SK-N-SH (cell line): ENCODE results near the gene TCN1. TPM values are rescaled to one million over a fixed set of nuclear protein-coding genes. Genes with fewer than 3 reads are reported as not detected.

Source experiments
- CTCF ChIA-PET: fragments of 300-600, 350-600 bp; formaldehyde crosslinking; extraction: SDS; loops from one replicate; lab custom pipeline; 2021; lab: Yijun Ruan, JAX
- POLR2A ChIA-PET: fragments of 350-600 bp; sonication (Branson Sonifier 250); formaldehyde crosslinking; extraction: SDS; loops from one replicate; lab custom pipeline; 2020; ENCODE audit warnings: antibody characterized with exemption, inconsistent platforms; lab: Yijun Ruan, JAX
- DNase-seq: peaks from one replicate; pipeline ENCODE4 v3.0.0; 2012
- H2AFZ ChIP-seq: fragments of 200-600 bp; sonication (generic); 2 replicates; pipeline ENCODE4 v1.8.1; 2016; ENCODE audit warnings: antibody characterized with exemption, mild to moderate bottlenecking, low read depth
- H3F3A ChIP-seq: fragments of 200-600 bp; sonication (generic); replicated peaks from 2 replicates; pipeline ENCODE3; 2016; ENCODE audit warnings: antibody characterized with exemption, mild to moderate bottlenecking; ENCODE audit not compliant: insufficient read depth
- H3K27ac ChIP-seq, 2 experiments: fragments of 200-500 bp in 1 of 2; fragments of 200-600 bp in 1 of 2; sonication (Bioruptor generic) in 1 of 2; sonication (generic), shearing (Covaris generic) in 1 of 2; 2 replicates each; pipeline versions ENCODE4 v1.5.1 to v1.6.1; 2014 to 2016; ENCODE audit warnings: low read depth in 2 of 2, inconsistent platforms in 1 of 2, low read length in 1 of 2, mild to moderate bottlenecking in 1 of 2, mixed read lengths in 1 of 2
- H3K27me3 ChIP-seq: fragments of 200-600 bp; sonication (generic), shearing (Covaris generic); 2 replicates; pipeline ENCODE4 v1.6.1; 2016; ENCODE audit warnings: mixed run types; ENCODE audit not compliant: insufficient read depth
- H3K36me3 ChIP-seq, 2 experiments: fragments of 200-500 bp in 1 of 2; fragments of 200-600 bp in 1 of 2; sonication (Bioruptor generic) in 1 of 2; sonication (generic) in 1 of 2; replicated peaks in 1 of 2; 2 replicates each; pipeline versions ENCODE3 to v1.5.1; 2014 to 2016; ENCODE audit warnings: low read length in 1 of 2, mild to moderate bottlenecking in 1 of 2; ENCODE audit not compliant: insufficient read depth in 2 of 2, control insufficient read depth in 1 of 2
- H3K4me1 ChIP-seq, 2 experiments: fragments of 200-500 bp in 1 of 2; fragments of 200-600 bp in 1 of 2; sonication (Bioruptor generic) in 1 of 2; sonication (generic), shearing (Covaris generic) in 1 of 2; 2 replicates each; pipeline versions ENCODE4 v1.5.1 to v1.6.1; 2014 to 2016; ENCODE audit warnings: low read depth in 1 of 2, low read length in 1 of 2, mixed run types in 1 of 2; ENCODE audit not compliant: insufficient read depth in 2 of 2, control insufficient read depth in 1 of 2
- H3K4me2 ChIP-seq: fragments of 200-600 bp; sonication (generic), shearing (Covaris generic); 2 replicates; pipeline ENCODE4 v1.6.1; 2017; ENCODE audit warnings: mixed run types
- H3K4me3 ChIP-seq, 2 experiments: fragments of 200-500 bp in 1 of 2; fragments of 200-600 bp in 1 of 2; sonication (Bioruptor generic) in 1 of 2; sonication (generic), shearing (Covaris generic) in 1 of 2; 2 replicates each; pipeline versions ENCODE4 v1.5.1 to v1.8.1; 2014 to 2016; ENCODE audit warnings: low read depth in 2 of 2, inconsistent platforms in 1 of 2, low read length in 1 of 2, mild to moderate bottlenecking in 1 of 2, mixed read lengths in 1 of 2, moderate library complexity in 1 of 2
- H3K79me2 ChIP-seq: fragments of 200-600 bp; sonication (generic); 2 replicates; pipeline ENCODE4 v1.8.1; 2017; ENCODE audit warnings: mild to moderate bottlenecking; ENCODE audit not compliant: insufficient read depth
- H3K9ac ChIP-seq: fragments of 200-600 bp; sonication (generic); 2 replicates; pipeline ENCODE4 v1.6.1; 2017; ENCODE audit warnings: mixed run types
- H3K9me2 ChIP-seq: fragments of 200-600 bp; sonication (generic); 2 replicates; pipeline ENCODE4 v1.6.1; 2017; ENCODE audit warnings: mixed run types
- H3K9me3 ChIP-seq: fragments of 200-600 bp; sonication (generic); 2 replicates; pipeline ENCODE4 v1.6.1; 2017; ENCODE audit warnings: mixed run types, mild to moderate bottlenecking, moderate library complexity
- H4K20me1 ChIP-seq: fragments of 200-600 bp; sonication (generic); 2 replicates; pipeline ENCODE4 v1.6.1; 2017; ENCODE audit warnings: mild to moderate bottlenecking, mixed run types; ENCODE audit not compliant: insufficient read depth
- EZH2phosphoT487 ChIP-seq: fragments of 200-600 bp; sonication (generic); IDR thresholded peaks from 2 replicates; pipeline ENCODE4 v1.6.1; 2017; ENCODE audit warnings: low read depth, mixed run types, mild to moderate bottlenecking, antibody characterized with exemption, moderate library complexity, borderline replicate concordance
- TCF12 ChIP-seq: IDR thresholded peaks from 2 replicates; pipeline ENCODE4 v1.4.0; 2012
- ZBTB33 ChIP-seq: IDR thresholded peaks from 2 replicates; pipeline ENCODE4 v1.4.0; 2012; ENCODE audit warnings: low read depth, borderline replicate concordance
- WGBS: methylation state at CpG from one replicate; pipeline ENCODE4 v1.1.6; 2017; ENCODE audit warnings: low lambda C conversion rate; 5-methylcytosine and 5-hydroxymethylcytosine counted together
- polyA plus RNA-seq, 3 experiments: library from polyadenylated mRNA; depleted of rRNA; stranded (reverse); fragments of >200 nt; gene quantifications; 2 replicates each; pipeline ENCODE4 v1.2.3, GENCODE V29; 2012
- TF ChIP-seq, protein P1 (sequence below): IDR thresholded peaks from 2 replicates; pipeline ENCODE4 v1.6.1; 2012; ENCODE audit warnings: mild to moderate bottlenecking, low read depth, low read length, moderate library complexity
- TF ChIP-seq, protein P2 (sequence below): fragments of 150-350 bp; IDR thresholded peaks from 2 replicates; pipeline ENCODE4 v1.6.1; 2016; ENCODE audit warnings: mild to moderate bottlenecking, low read depth, low read length

Gene TCN1
- polyA plus RNA-seq, 1 of the 3 experiments (the other 2 are of a cell fraction), result 0.03 TPM

GRCh38 chr11:59847626-59848025 is 18.7 kb downstream of the TCN1 start (continued):
- TF ChIP-seq, protein P1, sequence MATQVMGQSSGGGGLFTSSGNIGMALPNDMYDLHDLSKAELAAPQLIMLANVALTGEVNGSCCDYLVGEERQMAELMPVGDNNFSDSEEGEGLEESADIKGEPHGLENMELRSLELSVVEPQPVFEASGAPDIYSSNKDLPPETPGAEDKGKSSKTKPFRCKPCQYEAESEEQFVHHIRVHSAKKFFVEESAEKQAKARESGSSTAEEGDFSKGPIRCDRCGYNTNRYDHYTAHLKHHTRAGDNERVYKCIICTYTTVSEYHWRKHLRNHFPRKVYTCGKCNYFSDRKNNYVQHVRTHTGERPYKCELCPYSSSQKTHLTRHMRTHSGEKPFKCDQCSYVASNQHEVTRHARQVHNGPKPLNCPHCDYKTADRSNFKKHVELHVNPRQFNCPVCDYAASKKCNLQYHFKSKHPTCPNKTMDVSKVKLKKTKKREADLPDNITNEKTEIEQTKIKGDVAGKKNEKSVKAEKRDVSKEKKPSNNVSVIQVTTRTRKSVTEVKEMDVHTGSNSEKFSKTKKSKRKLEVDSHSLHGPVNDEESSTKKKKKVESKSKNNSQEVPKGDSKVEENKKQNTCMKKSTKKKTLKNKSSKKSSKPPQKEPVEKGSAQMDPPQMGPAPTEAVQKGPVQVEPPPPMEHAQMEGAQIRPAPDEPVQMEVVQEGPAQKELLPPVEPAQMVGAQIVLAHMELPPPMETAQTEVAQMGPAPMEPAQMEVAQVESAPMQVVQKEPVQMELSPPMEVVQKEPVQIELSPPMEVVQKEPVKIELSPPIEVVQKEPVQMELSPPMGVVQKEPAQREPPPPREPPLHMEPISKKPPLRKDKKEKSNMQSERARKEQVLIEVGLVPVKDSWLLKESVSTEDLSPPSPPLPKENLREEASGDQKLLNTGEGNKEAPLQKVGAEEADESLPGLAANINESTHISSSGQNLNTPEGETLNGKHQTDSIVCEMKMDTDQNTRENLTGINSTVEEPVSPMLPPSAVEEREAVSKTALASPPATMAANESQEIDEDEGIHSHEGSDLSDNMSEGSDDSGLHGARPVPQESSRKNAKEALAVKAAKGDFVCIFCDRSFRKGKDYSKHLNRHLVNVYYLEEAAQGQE, result no peak
- TF ChIP-seq, all 33 proteins: peak for 0

- POLR2A ChIA-PET, result no interaction called here
Observed at GRCh38 chr11:59846556-59846955, 19.7 kb downstream of the TCN1 start.

More at GRCh38 chr11:59846556-59846955, 19.7 kb downstream of the TCN1 start:
- no peak overlapping the region for H3K4me2 ChIP-seq
- H3K27ac ChIP-seq, result no peak overlapping the region
- H3K4me3 ChIP-seq, result no peak overlapping the region
- no peaks in the 10 kb centered on the region for H4K20me1 ChIP-seq
- H3K36me3 ChIP-seq, result no peaks in the 10 kb centered on the region
- no peak for DNase-seq
- no peaks in the 10 kb centered on the region; the same call in 1 of the 2 replicates for H3K27me3 ChIP-seq
- H3K4me1 ChIP-seq, result no peaks in the 10 kb centered on the region
- no peak overlapping the region for H2AFZ ChIP-seq
- 15% methylated on average over 5 of the region's 5 CpGs for WGBS
- H3K9me2 ChIP-seq, result no peaks in the 10 kb centered on the region
- H3K9me3 ChIP-seq, result no peaks in the 10 kb centered on the region
- CTCF ChIA-PET, result interaction anchor here (1.3 to 1.4 kb wide), 2 partner anchors 10 to 24 kb away, joined by 3 to 4 read pairs; no protein-coding TSS in a partner anchor
- no peak for TF ChIP-seq EZH2phosphoT487
- TF ChIP-seq, protein P2, sequence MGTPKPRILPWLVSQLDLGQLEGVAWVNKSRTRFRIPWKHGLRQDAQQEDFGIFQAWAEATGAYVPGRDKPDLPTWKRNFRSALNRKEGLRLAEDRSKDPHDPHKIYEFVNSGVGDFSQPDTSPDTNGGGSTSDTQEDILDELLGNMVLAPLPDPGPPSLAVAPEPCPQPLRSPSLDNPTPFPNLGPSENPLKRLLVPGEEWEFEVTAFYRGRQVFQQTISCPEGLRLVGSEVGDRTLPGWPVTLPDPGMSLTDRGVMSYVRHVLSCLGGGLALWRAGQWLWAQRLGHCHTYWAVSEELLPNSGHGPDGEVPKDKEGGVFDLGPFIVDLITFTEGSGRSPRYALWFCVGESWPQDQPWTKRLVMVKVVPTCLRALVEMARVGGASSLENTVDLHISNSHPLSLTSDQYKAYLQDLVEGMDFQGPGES, result no peak
- no peak for TF ChIP-seq ZBTB33
- no peak for TF ChIP-seq TCF12
- H3F3A ChIP-seq, result no peaks in the 10 kb centered on the region
- H3K79me2 ChIP-seq, result no peaks in the 10 kb centered on the region
- no peak overlapping the region for H3K9ac ChIP-seq
